ENCODE results near the gene VAMP2. TPM values are rescaled to one million over a fixed set of nuclear protein-coding genes. Genes with fewer than 3 reads are reported as not detected.

Gene VAMP2
- total and polyA plus RNA-seq, 4 donors: 4.2 to 25.9 (median 10.2) TPM

DNA sequence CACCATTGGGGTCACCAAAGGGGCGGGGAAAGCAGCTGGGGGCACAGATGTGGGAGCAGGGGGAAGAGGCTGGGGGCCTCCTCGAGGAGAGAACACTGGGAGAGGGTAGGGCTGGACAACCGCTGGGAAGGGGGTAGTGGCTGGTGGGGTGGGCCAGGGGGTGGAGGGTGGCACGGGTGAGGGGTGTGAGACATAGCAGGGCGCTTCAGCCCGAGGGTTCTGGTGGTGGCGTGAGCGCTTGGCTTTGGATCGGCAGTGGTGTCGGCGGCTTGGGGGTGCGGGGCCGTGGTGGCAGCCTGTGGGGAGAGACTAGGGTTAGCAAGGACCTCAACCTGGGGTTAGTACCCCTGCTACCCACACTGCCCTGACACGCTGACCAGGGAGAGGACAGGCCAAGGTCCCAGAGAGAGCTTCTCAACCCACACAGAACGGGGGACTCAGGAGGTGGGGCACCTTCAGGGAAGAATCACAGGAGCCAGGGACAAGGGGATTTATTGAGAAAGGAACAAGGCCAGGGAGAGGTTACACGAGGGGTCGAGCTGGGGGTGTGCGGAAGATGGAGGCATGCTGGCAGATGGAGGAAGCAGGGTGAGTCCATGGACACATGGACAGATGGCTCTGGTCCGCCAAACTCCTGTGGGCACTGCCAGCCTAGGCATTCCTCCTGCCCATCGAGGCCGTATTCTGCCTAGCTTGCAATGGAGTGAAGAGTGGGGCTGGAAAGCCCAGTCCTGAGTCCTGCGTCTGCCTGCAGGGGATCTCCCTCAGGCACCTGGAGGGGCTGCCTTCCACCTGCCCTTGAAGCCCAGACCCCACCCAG, 19.0 kb downstream of the VAMP2 start (continued):
- TF ChIP-seq, protein P1, sequence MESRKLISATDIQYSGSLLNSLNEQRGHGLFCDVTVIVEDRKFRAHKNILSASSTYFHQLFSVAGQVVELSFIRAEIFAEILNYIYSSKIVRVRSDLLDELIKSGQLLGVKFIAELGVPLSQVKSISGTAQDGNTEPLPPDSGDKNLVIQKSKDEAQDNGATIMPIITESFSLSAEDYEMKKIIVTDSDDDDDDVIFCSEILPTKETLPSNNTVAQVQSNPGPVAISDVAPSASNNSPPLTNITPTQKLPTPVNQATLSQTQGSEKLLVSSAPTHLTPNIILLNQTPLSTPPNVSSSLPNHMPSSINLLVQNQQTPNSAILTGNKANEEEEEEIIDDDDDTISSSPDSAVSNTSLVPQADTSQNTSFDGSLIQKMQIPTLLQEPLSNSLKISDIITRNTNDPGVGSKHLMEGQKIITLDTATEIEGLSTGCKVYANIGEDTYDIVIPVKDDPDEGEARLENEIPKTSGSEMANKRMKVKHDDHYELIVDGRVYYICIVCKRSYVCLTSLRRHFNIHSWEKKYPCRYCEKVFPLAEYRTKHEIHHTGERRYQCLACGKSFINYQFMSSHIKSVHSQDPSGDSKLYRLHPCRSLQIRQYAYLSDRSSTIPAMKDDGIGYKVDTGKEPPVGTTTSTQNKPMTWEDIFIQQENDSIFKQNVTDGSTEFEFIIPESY (IDR thresholded peaks at IDR 0.05): no peak
- TF ChIP-seq, protein P2, sequence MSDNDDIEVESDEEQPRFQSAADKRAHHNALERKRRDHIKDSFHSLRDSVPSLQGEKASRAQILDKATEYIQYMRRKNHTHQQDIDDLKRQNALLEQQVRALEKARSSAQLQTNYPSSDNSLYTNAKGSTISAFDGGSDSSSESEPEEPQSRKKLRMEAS (IDR thresholded peaks at IDR 0.05): no peak
- TF ChIP-seq, protein P3, sequence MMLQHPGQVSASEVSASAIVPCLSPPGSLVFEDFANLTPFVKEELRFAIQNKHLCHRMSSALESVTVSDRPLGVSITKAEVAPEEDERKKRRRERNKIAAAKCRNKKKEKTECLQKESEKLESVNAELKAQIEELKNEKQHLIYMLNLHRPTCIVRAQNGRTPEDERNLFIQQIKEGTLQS (IDR thresholded peaks at IDR 0.05): no peak
- TF ChIP-seq SP1 (IDR thresholded peaks at IDR 0.05) (no peak), FOXA2 (IDR thresholded peaks at IDR 0.05) (no peak), TAF1 (conservative IDR thresholded peaks at IDR 0.05) (no peak)
- TF ChIP-seq, protein P4, sequence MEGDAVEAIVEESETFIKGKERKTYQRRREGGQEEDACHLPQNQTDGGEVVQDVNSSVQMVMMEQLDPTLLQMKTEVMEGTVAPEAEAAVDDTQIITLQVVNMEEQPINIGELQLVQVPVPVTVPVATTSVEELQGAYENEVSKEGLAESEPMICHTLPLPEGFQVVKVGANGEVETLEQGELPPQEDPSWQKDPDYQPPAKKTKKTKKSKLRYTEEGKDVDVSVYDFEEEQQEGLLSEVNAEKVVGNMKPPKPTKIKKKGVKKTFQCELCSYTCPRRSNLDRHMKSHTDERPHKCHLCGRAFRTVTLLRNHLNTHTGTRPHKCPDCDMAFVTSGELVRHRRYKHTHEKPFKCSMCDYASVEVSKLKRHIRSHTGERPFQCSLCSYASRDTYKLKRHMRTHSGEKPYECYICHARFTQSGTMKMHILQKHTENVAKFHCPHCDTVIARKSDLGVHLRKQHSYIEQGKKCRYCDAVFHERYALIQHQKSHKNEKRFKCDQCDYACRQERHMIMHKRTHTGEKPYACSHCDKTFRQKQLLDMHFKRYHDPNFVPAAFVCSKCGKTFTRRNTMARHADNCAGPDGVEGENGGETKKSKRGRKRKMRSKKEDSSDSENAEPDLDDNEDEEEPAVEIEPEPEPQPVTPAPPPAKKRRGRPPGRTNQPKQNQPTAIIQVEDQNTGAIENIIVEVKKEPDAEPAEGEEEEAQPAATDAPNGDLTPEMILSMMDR (IDR thresholded peaks at IDR 0.05; ENCODE audit: low read depth, low read length, missing input control): no peak

DNA sequence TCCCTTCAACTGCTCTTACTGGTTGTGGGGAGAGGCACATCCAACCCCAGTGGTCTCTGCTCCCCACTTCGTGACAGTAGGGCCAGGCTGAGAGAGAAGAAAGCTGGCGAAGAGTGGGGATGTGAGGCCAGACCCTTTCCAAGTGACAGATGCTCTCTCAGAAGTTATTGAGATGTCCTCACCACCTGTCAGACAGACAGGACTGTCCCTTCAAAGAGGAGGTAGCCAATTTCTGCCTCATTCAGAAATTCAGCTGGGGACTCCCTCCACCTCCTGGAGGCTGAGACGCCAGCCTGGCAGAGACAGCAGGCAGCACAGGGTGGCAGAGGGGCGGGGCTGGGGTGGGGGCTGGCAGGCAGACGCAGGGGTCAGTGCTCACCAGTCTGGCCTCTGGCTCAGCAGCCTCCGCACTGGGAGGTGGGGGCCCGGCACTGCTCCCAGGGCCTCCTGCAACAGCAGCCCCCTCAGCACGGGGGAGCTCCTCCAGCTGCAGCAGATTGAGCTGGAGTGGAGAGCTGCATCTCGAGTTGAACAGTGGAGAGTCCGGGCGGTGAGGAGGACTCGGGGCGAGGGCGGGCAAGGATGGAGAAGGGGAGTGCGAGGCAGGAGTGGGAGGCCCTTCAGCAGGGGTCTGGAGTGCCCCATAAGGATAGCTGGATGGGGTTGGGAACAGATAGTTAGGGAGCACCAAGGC, 19.7 kb downstream of the VAMP2 start:
- Histone ChIP-seq H3K27me3 (ENCODE audit: control insufficient read depth in 4 of 4, insufficient read depth in 4 of 4, low read length in 3 of 4) (no peaks in the 10 kb centered on the region), H3K4me3 (ENCODE audit: low read depth in 1 of 3, low read length in 3 of 3) (no peak overlapping the region), H3K27ac (ENCODE audit: low read depth in 1 of 2, low read length in 2 of 2) (no peak overlapping the region), H3K9me3 (ENCODE audit: control insufficient read depth in 4 of 4, low read length in 3 of 4) (no peaks in the 10 kb centered on the region), H3K36me3 (ENCODE audit: control insufficient read depth in 4 of 4, insufficient read depth in 3 of 4, low read depth in 1 of 4, low read length in 3 of 4) (peaks cover 44 to 77% (median 75%) of the 10 kb centered on the region in 4 donors), H3K9ac (ENCODE audit: low read depth in 1 of 2, low read length in 2 of 2) (no peak overlapping the region), H3K4me1 (ENCODE audit: control insufficient read depth in 4 of 4, insufficient read depth in 4 of 4, low read length in 3 of 4) (peaks cover 0 to 9% (median 0%) of the 10 kb centered on the region in 4 donors)
- DNase-seq (ENCODE audit: low spot score): no peak
- 85% methylated on average over 15 of the region's 15 CpGs for WGBS
- TF ChIP-seq FOXA2 (IDR thresholded peaks at IDR 0.05) (no peak), YY1 (IDR thresholded peaks at IDR 0.05) (no peak), HNF4A (conservative IDR thresholded peaks at IDR 0.05) (no peak)

DNA sequence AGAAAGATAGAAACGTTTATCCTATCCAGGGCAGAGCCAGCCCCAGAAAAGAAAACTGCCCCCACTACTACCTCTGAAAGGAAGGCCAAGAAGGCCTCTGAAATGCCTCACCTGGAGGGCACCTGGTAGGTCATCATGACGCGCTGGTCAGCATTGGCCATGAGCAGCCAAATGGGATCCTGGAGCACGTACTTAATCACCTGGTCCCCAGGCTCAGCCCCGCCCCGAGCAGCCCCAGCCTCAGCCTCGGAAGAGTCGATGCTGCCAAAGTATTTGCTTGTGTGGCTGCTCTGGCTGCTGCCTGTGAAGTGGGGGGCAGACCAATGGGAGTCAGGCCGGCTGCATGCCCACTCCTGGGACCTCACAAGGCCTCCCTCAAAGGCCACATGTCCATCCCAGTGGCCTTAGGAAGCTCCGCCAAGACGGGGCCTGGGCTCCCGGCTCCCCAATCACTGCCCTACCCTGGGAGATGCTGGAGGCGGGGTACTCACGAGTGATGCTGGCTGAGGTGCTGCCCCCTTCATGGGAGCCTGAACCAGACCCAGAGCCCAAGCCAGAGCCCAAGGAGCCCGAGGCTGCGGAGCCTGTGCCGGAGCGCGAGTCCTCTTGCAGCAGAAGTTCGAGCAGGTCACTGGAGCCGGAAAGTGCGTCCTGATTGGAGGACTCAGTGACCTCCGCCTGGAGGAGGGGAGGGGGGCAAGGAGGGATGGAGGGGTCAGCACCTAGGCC, 20.4 kb downstream of the VAMP2 start:
- Histone ChIP-seq H3K27me3 (ENCODE audit: control insufficient read depth in 4 of 4, insufficient read depth in 4 of 4, low read length in 3 of 4) (no peaks in the 10 kb centered on the region), H3K9me3 (ENCODE audit: control insufficient read depth in 4 of 4, low read length in 3 of 4) (no peaks in the 10 kb centered on the region), H3K4me3 (ENCODE audit: low read depth in 1 of 3, low read length in 3 of 3) (no peak overlapping the region), H3K27ac (ENCODE audit: low read depth in 1 of 2, low read length in 2 of 2) (no peak overlapping the region), H3K36me3 (ENCODE audit: control insufficient read depth in 4 of 4, insufficient read depth in 3 of 4, low read depth in 1 of 4, low read length in 3 of 4) (peaks cover 37 to 70% (median 69%) of the 10 kb centered on the region in 4 donors), H3K4me1 (ENCODE audit: control insufficient read depth in 4 of 4, insufficient read depth in 4 of 4, low read length in 3 of 4) (peaks cover 0 to 9% (median 0%) of the 10 kb centered on the region in 4 donors), H3K9ac (ENCODE audit: low read depth in 1 of 2, low read length in 2 of 2) (no peak overlapping the region)
- no peak for DNase-seq (ENCODE audit: low spot score)
- WGBS: 91% methylated on average over 23 of the region's 23 CpGs
- TF ChIP-seq HNF4A (conservative IDR thresholded peaks at IDR 0.05) (no peak), RXRA (IDR thresholded peaks at IDR 0.05) (no peak), TAF1 (conservative IDR thresholded peaks at IDR 0.05) (no peak), EGR1 (IDR thresholded peaks at IDR 0.05; ENCODE audit: low read depth in 2 of 2) (no peak), RAD21 (IDR thresholded peaks at IDR 0.05) (no peak), FOXA2 (IDR thresholded peaks at IDR 0.05) (no peak), FOXA1 (IDR thresholded peaks at IDR 0.05) (no peak), NR2F2 (IDR thresholded peaks at IDR 0.05) (no peak)
- TF ChIP-seq, protein P4 (IDR thresholded peaks at IDR 0.05; ENCODE audit: low read depth, low read length, missing input control): no peak
- TF ChIP-seq, protein P5, sequence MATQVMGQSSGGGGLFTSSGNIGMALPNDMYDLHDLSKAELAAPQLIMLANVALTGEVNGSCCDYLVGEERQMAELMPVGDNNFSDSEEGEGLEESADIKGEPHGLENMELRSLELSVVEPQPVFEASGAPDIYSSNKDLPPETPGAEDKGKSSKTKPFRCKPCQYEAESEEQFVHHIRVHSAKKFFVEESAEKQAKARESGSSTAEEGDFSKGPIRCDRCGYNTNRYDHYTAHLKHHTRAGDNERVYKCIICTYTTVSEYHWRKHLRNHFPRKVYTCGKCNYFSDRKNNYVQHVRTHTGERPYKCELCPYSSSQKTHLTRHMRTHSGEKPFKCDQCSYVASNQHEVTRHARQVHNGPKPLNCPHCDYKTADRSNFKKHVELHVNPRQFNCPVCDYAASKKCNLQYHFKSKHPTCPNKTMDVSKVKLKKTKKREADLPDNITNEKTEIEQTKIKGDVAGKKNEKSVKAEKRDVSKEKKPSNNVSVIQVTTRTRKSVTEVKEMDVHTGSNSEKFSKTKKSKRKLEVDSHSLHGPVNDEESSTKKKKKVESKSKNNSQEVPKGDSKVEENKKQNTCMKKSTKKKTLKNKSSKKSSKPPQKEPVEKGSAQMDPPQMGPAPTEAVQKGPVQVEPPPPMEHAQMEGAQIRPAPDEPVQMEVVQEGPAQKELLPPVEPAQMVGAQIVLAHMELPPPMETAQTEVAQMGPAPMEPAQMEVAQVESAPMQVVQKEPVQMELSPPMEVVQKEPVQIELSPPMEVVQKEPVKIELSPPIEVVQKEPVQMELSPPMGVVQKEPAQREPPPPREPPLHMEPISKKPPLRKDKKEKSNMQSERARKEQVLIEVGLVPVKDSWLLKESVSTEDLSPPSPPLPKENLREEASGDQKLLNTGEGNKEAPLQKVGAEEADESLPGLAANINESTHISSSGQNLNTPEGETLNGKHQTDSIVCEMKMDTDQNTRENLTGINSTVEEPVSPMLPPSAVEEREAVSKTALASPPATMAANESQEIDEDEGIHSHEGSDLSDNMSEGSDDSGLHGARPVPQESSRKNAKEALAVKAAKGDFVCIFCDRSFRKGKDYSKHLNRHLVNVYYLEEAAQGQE (IDR thresholded peaks at IDR 0.05): no peak
